GM12892 (cell line): ENCODE data around the gene FAM222B.
A peak's percentile ranks its signal among the peaks of the same experiment; 100 is the strongest.
"Not testable (repeated sequence)": the region's sequence is repeated elsewhere in the genome, so short reads cannot be mapped to it uniquely, and the experiment has no call there.

ENCODE experiments used
- POLR2A ChIP-seq: IDR thresholded peaks from 2 replicates; pipeline ENCODE4 v1.6.1; 2011; ENCODE audit warnings: low read depth, low read length, control low read depth
- POLR2AphosphoS5 ChIP-seq: IDR thresholded peaks from 2 replicates; pipeline ENCODE4 v1.6.1; 2011; ENCODE audit warnings: low read depth, low read length, control low read depth
- TAF1 ChIP-seq: IDR thresholded peaks from 2 replicates; pipeline ENCODE4 v1.6.1; 2011; ENCODE audit warnings: low read depth, mild to moderate bottlenecking, control low read depth, low read length, borderline replicate concordance

DNA sequence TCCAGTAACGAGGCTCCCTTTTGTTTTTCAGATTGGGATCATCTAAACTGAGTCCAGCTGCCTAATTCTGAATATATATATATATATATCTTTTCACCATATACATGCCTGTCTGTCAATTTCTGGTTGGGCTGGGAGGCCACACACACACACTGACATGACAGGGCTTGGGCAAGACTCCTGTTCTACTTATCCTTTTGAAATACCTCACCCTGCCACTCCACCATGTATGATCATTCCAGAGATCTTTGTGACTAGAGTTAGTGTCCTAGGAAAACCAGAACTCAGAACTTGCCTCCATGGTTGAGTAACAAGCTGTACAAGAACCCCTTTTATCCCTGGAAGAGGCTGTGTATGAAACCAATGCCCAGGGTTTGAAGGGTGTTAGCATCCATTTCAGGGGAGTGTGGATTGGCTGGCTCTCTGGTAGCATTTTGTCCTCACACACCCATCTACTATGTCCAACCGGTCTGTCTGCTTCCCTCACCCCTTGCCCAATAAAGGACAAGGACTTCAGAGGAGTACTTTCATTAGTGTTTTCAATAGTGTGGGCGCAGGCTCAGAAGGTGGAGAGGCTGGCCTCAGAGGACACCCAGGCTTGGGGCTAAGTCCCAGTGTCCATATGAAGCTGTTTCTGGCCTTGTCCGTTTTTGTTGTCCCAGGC is 118.6 kb downstream of the FAM222B start:
- not testable (repeated sequence) for TF ChIP-seq POLR2AphosphoS5, TAF1
- TF ChIP-seq POLR2A, result peak; percentile 24; the same call in 1 of the 2 replicates
